GM12892 (cell line): ENCODE data around the gene KIF25.

ENCODE experiments used
- POLR2AphosphoS5 ChIP-seq: IDR thresholded peaks from 2 replicates; pipeline ENCODE4 v1.6.1; 2011; ENCODE audit warnings: low read depth, low read length, control low read depth
- TAF1 ChIP-seq: IDR thresholded peaks from 2 replicates; pipeline ENCODE4 v1.6.1; 2011; ENCODE audit warnings: low read depth, mild to moderate bottlenecking, control low read depth, low read length, borderline replicate concordance

DNA sequence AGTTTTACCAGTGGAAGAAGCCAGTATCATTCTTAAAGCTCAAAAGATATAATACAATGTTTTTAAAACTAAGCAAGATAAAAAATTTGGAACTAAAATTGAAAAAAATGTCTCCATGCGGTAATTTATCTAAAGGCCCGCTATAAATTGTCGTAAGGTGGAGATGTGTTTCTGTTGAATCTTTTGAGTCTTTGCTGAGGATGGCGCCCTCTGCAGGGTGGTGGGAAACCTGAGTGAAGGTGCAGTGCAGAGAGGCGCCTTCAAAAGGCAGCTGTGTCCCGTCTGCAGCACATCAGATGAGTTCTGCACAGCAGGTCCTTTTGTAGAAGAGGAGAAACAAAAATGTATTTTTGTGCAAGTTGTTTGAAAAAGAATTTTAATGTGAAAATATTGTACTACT is 29.4 kb upstream of the KIF25 start:
- TF ChIP-seq POLR2AphosphoS5 (no peak), TAF1 (no peak)
